Astrocyte of the cerebellum (primary cell): Measurements from ENCODE around the gene IQSEC1.

Experiments
- DNase-seq: peaks from one replicate; pipeline ENCODE4 v3.0.0-alpha.2; 2011; ENCODE audit warnings: low read depth
- H3K4me3 ChIP-seq: 2 replicates; pipeline ENCODE4 v1.5.1; 2011; ENCODE audit warnings: mild to moderate bottlenecking, low read depth, low read length, moderate library complexity
- in situ Hi-C: cut with HindIII; loops from 2 replicates; pipeline ENCODE4 v1.10.0; 2017; ENCODE audit warnings: low sequenced_read_pairs
- TF ChIP-seq, protein P1 (sequence below): IDR thresholded peaks from 2 replicates; pipeline ENCODE4 v1.5.1; 2012; ENCODE audit warnings: low read length, low read depth, moderate library complexity, mild to moderate bottlenecking; ENCODE audit errors: missing control alignments

IQSEC1 gene

DNA sequence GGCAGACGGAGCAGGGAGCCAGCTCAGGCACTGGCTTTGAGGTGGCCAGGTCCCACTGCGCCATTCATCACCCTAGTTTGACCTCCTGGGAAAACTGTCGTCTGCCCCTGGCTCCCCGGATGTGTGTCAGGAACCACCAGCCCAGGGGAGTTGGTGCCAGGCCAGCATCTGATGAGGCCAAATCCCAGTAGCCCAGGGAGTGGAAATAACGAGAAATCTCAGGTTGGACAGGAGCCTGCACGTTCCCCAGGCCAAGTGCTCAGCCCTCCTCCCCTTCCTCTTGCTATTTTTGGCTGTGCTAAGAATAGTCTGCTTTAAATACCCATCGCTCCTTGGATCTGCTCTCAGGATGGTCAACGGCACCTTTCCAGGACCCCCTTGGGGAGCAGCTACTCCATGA lies 138.8 kb downstream of the IQSEC1 start:
- TF ChIP-seq, protein P1, sequence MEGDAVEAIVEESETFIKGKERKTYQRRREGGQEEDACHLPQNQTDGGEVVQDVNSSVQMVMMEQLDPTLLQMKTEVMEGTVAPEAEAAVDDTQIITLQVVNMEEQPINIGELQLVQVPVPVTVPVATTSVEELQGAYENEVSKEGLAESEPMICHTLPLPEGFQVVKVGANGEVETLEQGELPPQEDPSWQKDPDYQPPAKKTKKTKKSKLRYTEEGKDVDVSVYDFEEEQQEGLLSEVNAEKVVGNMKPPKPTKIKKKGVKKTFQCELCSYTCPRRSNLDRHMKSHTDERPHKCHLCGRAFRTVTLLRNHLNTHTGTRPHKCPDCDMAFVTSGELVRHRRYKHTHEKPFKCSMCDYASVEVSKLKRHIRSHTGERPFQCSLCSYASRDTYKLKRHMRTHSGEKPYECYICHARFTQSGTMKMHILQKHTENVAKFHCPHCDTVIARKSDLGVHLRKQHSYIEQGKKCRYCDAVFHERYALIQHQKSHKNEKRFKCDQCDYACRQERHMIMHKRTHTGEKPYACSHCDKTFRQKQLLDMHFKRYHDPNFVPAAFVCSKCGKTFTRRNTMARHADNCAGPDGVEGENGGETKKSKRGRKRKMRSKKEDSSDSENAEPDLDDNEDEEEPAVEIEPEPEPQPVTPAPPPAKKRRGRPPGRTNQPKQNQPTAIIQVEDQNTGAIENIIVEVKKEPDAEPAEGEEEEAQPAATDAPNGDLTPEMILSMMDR: no peak
- H3K4me3 ChIP-seq: no peak overlapping the region
- DNase-seq: peak; percentile 33
- in situ Hi-C loops: no loop called here

DNA sequence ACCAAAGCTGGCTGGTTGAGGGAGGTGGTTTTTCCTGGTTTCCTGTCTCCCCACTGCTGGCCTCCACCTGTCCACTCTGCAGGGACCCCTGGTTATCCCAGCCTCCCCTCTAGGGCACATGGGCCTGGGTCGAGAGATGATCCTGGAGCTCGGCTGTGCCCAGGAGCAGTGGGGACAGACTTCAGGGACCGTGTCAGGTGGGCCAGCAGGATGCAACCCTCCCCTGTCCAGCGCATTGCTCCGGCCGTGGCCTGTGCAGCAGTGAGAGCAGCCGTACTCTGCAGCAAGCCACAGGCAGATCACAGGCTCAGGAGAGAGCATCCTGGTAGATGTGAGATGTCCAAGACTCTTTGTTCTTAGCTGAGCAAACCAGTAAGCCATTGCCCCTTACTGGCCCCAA lies 139.3 kb downstream of the IQSEC1 start:
- in situ Hi-C loops: no loop called here
- H3K4me3 ChIP-seq: no peak overlapping the region
- TF ChIP-seq, protein P1: no peak
- DNase-seq: no peak

DNA sequence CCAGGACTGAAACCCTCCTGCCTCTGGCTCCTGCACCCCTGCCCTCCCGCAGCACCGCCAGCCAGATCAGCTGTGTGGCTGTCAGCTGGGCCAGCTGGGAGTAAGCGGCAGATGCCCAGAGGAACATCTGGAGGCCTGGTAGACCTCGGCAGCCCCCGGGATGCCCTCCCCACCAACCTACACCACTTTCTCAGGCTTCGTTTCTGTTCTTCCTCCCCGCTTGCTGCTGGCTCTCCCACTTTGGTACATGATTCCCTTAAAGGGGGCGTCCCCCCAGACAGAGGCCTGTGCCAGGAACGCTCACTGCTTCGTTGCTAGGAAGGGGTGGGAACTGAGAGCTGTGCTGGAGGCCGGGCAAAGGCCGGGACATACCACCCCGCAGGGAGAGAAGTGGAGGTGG lies 140.5 kb downstream of the IQSEC1 start:
- in situ Hi-C loops: no loop called here
- H3K4me3 ChIP-seq: no peak overlapping the region
- no peak for DNase-seq
- TF ChIP-seq, protein P1: no peak

DNA sequence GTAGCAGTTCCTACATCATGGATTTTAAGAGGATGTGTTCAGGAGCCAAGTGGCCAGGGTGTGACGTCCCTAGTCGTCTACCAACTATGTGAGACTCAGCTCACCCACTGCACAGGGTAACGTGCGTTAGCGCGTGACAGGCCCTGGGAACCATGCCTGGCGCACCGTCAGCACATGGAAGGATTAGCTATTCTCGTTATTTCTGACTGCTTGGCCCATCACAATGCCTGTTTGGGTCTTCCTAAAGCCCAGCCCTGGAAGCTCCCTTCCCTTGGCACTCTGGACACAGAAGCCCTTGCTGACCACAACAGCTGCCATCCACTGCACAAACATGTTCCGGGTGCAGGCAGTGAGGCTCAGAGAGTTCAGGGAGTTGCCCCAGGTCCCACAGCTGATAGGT lies 140.9 kb downstream of the IQSEC1 start:
- no peak for DNase-seq
- no peak overlapping the region for H3K4me3 ChIP-seq
- TF ChIP-seq, protein P1: no peak
- in situ Hi-C loops: no loop called here

DNA sequence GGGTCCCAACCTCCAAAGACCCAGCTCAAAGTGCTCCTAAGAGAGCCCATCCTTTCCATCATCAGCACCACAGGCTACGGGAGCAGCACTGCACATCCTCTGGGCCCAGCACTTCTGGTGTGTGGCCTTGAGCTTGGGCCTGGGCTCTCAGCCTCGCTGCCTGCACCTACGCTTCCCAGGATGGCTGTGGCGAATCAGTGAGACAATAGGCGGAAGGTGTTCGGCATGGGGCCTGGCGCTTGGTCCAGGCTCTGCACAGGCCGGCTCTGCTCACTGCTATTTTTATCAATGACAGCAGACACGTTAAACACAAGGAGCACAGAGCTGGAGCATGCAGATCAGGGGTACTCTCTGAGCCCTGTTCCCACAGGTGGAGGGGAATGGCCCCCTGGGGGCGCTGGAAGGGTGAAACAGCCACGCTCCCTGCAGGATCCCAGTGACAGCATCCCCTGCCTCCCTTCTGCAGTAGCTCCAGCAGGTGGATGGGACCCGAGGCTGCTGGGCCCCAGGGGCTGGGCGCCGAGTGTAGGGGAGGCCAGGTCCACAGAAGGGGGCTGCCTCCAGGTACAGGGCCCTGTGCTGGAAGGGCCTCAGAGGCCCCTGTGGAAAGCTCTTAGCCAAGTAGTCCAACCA lies 141.8 kb downstream of the IQSEC1 start:
- TF ChIP-seq, protein P1: no peak
- in situ Hi-C loops: no loop called here
- DNase-seq: no peak
- no peak overlapping the region for H3K4me3 ChIP-seq

DNA sequence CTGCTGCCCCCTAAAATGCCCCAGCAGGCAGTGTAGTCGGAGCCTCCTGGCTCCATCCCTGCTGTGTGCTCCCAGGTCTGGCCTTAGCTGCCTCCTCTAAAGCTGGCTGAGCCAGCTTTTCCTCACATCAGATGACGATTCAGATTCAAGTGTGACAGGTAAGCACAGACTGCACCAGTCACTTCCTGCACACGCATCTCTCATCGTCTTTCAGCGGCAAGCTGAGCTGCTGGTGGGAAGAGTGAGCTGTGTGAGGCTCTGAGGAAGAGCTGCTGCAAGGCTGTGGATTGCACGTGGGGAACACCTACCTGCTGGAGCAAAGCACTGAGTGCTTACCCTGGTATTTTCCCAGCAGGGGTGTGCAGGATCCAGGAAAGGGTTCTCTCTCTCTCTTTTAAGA lies 143.4 kb downstream of the IQSEC1 start:
- in situ Hi-C loops: no loop called here
- no peak overlapping the region for H3K4me3 ChIP-seq
- DNase-seq: no peak
- TF ChIP-seq, protein P1: no peak
